Loucy (cell line): ENCODE measurements around the gene KIF13A.

Experiments
- H2AFZ ChIP-seq: fragments of 200-600 bp; sonication (generic); 2 replicates; pipeline ENCODE4 v1.6.0; 2016; ENCODE audit warnings: antibody characterized with exemption, mild to moderate bottlenecking, low read length, moderate library complexity
- H3F3A ChIP-seq: fragments of 200-600 bp; 2 replicates; pipeline ENCODE4 v1.6.0; 2016; ENCODE audit warnings: antibody characterized with exemption, low read depth, mild to moderate bottlenecking
- H3K27me3 ChIP-seq: fragments of 200-600 bp; sonication (generic); 2 replicates; pipeline ENCODE4 v1.6.1; 2014; ENCODE audit warnings: low read length, mild to moderate bottlenecking; ENCODE audit not compliant: insufficient read depth, poor library complexity, severe bottlenecking
- H3K36me3 ChIP-seq: fragments of 200-600 bp; sonication (generic); 2 replicates; pipeline ENCODE4 v1.6.1; 2016; ENCODE audit warnings: low read length; ENCODE audit not compliant: insufficient read depth
- H3K4me1 ChIP-seq: fragments of 200-600 bp; sonication (generic); 2 replicates; pipeline ENCODE4 v1.5.1; 2014; ENCODE audit warnings: low read length, mild to moderate bottlenecking; ENCODE audit not compliant: insufficient read depth, poor library complexity, severe bottlenecking
- H3K4me2 ChIP-seq: fragments of 200-600 bp; sonication (generic); 2 replicates; pipeline ENCODE4 v1.6.0; 2014; ENCODE audit warnings: antibody characterized with exemption, low read length, low read depth, mild to moderate bottlenecking; ENCODE audit not compliant: poor library complexity, severe bottlenecking
- H3K4me3 ChIP-seq: fragments of 200-600 bp; sonication (generic); 2 replicates; pipeline ENCODE4 v1.5.1; 2014; ENCODE audit warnings: low read length, mild to moderate bottlenecking, mixed read lengths; ENCODE audit not compliant: poor library complexity, severe bottlenecking
- H3K79me2 ChIP-seq: fragments of 200-600 bp; sonication (generic); 2 replicates; pipeline ENCODE4 v1.6.1; 2014; ENCODE audit warnings: low read length; ENCODE audit not compliant: insufficient read depth
- H3K9ac ChIP-seq: fragments of 200-600 bp; sonication (generic); 2 replicates; pipeline ENCODE4 v1.6.0; 2014; ENCODE audit warnings: mild to moderate bottlenecking, low read depth, low read length, moderate library complexity; ENCODE audit not compliant: poor library complexity, severe bottlenecking
- H3K9me2 ChIP-seq: fragments of 200-600 bp; sonication (generic); replicated peaks from 2 replicates; pipeline ENCODE4 v1.6.1; 2016; ENCODE audit warnings: low read depth, low read length, mixed read lengths
- H3K9me3 ChIP-seq: fragments of 200-600 bp; sonication (generic); 2 replicates; pipeline ENCODE4 v1.6.1; 2014; ENCODE audit warnings: mild to moderate bottlenecking, antibody characterized with exemption, low read length, low read depth; ENCODE audit not compliant: insufficient read depth
- H4K20me1 ChIP-seq: fragments of 200-600 bp; sonication (generic); 2 replicates; pipeline ENCODE4 v1.6.0; 2014; ENCODE audit warnings: antibody characterized with exemption, low read length, mild to moderate bottlenecking; ENCODE audit not compliant: insufficient read depth, poor library complexity, severe bottlenecking
- EZH2phosphoT487 ChIP-seq: fragments of 200-600 bp; IDR thresholded peaks from 2 replicates; pipeline ENCODE4 v1.6.1; 2018; ENCODE audit warnings: antibody characterized with exemption, mild to moderate bottlenecking, moderate library complexity, borderline replicate concordance
- TF ChIP-seq, protein P1 (sequence below): fragments of 200-600 bp; sonication (generic); conservative IDR thresholded peaks from 2 replicates; pipeline ENCODE4 v1.5.1; 2014; ENCODE audit warnings: mild to moderate bottlenecking, antibody characterized with exemption, low read length

KIF13A gene

DNA sequence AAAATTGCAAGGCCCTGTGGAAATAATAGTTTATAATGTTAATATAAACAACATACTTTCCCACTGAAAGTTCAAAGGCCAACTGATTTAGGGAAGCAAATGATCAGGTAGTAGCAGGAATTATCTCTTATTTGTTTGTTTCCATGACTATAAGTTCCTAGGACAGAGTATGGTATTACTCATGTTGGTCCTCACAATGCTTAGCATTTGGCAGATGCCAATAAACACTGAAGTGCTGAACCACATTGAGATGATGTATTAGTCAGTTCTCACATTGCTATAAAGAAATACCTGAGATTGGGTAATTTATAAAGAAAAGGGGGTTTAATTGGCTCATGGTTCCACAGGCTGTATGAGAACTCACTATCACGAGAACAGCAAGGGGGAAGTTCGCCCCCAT, 151.1 kb downstream of the KIF13A start:
- TF ChIP-seq, protein P1, sequence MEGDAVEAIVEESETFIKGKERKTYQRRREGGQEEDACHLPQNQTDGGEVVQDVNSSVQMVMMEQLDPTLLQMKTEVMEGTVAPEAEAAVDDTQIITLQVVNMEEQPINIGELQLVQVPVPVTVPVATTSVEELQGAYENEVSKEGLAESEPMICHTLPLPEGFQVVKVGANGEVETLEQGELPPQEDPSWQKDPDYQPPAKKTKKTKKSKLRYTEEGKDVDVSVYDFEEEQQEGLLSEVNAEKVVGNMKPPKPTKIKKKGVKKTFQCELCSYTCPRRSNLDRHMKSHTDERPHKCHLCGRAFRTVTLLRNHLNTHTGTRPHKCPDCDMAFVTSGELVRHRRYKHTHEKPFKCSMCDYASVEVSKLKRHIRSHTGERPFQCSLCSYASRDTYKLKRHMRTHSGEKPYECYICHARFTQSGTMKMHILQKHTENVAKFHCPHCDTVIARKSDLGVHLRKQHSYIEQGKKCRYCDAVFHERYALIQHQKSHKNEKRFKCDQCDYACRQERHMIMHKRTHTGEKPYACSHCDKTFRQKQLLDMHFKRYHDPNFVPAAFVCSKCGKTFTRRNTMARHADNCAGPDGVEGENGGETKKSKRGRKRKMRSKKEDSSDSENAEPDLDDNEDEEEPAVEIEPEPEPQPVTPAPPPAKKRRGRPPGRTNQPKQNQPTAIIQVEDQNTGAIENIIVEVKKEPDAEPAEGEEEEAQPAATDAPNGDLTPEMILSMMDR: no peak
- TF ChIP-seq EZH2phosphoT487: no peak
- H3K4me1 ChIP-seq: no peaks in the 10 kb centered on the region
- H3K9me3 ChIP-seq: no peaks in the 10 kb centered on the region
- H4K20me1 ChIP-seq: no peaks in the 10 kb centered on the region
- no peaks in the 10 kb centered on the region for H3K27me3 ChIP-seq
- no peaks in the 10 kb centered on the region for H3K9me2 ChIP-seq
- H2AFZ ChIP-seq: no peak overlapping the region
- no peaks in the 10 kb centered on the region for H3F3A ChIP-seq
- no peaks in the 10 kb centered on the region for H3K36me3 ChIP-seq
- no peaks in the 10 kb centered on the region for H3K79me2 ChIP-seq
- no peak overlapping the region for H3K9ac ChIP-seq
- H3K4me2 ChIP-seq: no peak overlapping the region
- no peak overlapping the region for H3K4me3 ChIP-seq

DNA sequence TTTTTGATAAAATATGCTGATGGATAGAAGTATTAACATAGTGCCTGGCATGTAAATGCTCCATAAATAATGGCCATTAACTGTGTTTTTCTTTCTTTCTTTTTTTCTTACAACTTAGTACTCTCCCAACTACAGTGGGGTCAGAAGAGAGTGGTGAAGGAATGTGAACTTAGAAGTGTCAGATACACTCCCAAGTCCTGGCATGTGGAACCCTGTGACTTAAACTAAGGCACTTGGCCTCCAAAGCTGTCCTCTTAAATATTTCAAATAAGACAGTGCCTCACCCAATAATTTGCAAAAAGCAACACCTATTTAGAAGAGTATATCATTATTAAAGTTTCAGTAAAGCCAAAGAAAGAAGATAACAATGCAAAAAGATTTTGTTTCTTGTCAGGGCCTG, 151.7 kb downstream of the KIF13A start:
- Histone ChIP-seq H3K9ac (no peak overlapping the region), H3K4me1 (no peaks in the 10 kb centered on the region), H3K79me2 (no peaks in the 10 kb centered on the region), H3F3A (no peaks in the 10 kb centered on the region), H3K4me3 (no peak overlapping the region), H3K27me3 (no peaks in the 10 kb centered on the region), H3K9me3 (no peaks in the 10 kb centered on the region), H2AFZ (no peak overlapping the region), H4K20me1 (no peaks in the 10 kb centered on the region), H3K36me3 (no peaks in the 10 kb centered on the region), H3K4me2 (no peak overlapping the region), H3K9me2 (no peaks in the 10 kb centered on the region)
- TF ChIP-seq, protein P1: no peak
- TF ChIP-seq EZH2phosphoT487: no peak

DNA sequence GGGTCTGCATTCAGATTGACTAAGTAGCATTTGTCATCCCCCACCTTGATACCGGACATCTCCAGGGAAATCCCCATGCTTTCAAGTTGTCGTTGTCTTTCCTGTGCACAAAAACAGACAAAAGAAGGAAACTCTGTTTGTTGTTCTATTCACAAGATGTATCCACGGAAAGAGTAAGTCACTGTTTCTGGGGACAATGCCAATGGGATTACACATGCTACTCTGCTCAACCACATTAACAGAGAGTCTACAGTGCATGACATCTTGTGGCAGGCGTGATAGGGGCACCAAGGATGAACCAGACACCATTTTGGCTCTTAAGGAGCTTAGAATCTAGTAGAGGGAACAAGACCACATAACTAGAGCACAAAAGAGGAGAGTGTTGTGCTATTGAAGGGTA, 156.3 kb downstream of the KIF13A start:
- Histone ChIP-seq H4K20me1 (no peaks in the 10 kb centered on the region), H3K9ac (no peak overlapping the region), H3K4me1 (no peaks in the 10 kb centered on the region), H3K36me3 (no peaks in the 10 kb centered on the region), H3K4me2 (no peak overlapping the region), H3K4me3 (no peak overlapping the region), H3K9me3 (no peaks in the 10 kb centered on the region), H2AFZ (no peak overlapping the region), H3K9me2 (no peaks in the 10 kb centered on the region), H3F3A (no peaks in the 10 kb centered on the region), H3K79me2 (no peaks in the 10 kb centered on the region), H3K27me3 (no peaks in the 10 kb centered on the region)
- TF ChIP-seq, protein P1: no peak
- TF ChIP-seq EZH2phosphoT487: no peak
